Measurements from ENCODE around the gene EXD3.
A peak's percentile ranks its signal among the peaks of the same experiment; 100 is the strongest.
"Not testable (repeated sequence)": the region's sequence is repeated elsewhere in the genome, so short reads cannot be mapped to it uniquely, and the experiment has no call there.

Gene EXD3

DNA sequence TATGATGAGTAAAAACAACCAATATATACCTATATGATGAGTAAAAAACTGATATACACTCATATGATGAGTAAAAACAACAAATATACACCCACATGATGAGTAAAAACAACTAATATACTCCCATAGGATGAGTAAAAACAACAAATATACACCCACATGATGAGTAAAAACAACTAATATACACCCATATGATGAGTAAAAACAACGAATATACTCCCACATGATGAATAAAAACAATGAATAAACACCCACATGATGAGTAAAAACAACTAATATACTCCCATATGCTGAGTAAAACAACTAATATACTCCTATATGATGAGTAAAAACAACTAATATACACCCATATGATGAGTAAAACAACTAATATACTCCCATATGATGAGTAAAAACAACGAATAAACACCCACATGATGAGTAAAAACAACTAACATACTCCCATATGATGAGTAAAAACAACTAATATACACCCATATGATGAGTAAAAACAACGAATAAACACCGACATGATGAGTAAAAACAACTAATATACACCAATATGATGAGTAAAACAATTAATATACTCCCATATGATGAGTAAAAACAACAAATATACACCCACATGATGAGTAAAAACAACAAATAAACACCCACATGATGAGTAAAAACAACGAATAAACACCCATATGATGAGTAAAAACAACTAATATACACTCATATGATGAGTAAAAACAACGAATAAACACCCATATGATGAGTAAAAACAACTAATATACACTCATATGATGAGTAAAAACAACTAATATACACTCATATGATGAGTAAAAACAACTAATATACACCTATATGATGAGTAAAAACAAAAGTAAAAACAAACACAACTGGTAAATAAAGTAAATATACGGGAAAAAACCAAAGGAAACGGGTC, 95.1 kb downstream of the EXD3 start:
- not testable (repeated sequence) for DNase-seq

DNA sequence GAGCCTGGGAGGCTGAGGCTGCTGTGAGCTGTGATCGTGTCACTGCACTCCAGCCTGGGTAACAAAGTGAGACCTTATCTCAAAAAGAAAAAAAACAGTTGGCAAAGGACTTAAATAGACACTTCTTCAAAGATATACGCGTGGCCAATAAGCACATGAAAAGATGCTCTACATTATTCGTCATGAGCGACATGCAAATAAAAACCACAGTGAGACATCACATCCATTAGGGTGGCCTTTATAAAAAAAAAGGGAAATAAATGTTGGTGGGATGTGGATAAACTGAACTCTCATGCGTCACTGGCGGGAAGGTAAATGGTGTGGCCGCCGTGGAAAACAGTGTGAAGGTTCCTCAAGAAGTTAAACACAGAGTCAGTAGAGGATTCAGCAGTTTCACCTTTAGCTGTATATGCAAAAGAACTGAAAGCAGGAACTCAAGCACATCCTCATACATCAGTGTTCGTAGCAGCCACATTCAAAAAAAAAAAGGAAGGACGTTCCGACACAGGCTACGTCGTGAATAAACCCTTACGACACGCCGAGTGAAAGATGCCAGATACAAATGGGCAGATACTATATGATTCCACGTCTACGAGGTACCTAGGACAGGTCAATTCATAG, 96.4 kb downstream of the EXD3 start:
- DNase-seq: no peak

DNA sequence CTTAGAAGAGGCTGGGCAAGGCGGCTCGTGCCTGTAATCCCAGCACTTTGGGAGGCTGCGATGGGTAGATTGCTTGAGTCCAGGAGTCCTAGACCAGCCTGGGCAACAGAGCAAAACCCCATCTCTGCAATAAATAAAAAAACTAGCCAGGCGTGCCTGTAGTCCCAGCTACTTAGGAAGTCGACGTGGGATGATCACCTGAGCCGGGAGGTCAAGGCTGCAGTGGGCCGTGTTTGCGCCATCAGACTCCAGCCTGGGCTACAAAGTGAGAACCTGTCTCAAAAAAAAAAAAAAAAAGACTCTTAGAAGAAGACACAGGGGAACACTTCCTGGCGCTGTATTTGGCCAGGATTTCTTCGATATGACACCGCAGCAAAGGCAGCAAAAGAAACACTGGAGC, 97.2 kb downstream of the EXD3 start:
- DNase-seq: no peak

- no peak for DNase-seq
These were observed 97.8 kb downstream of the EXD3 start for GRCh38 chr9:137325124-137325523.

GRCh38 chr9:137323531-137324331, 99.2 kb downstream of the EXD3 start:
- no peak for DNase-seq

DNA sequence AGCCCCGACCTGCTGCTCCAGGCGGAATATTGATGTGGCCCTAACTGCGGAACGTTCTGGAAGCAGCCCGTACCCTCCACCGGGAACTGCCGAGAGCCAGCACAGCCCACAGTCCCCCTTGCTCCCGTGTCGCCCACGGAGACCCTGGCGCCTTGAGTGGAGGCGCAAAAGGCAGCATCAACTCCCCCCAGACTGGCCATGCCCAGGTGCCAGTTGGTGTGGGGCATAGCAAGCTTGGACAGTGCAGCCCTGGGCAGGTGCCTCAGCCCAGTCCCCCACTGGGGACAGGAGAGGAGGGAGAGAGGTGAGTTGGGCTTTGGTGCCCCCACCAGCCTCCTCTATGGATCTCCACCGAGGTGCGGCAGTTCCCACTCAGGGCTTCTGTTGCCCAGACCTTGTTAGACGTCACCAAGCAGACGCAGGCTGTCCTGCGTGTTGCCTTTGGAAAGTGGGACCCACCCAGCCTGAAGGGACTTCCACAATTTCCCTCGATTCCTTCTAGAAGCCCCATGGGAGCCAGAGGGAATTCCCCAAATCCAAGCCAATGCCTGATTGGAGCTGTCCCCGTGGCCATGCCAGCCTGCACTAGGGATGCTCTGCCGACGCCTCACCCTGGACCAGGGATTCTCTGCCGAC, 101.1 kb downstream of the EXD3 start:
- DNase-seq: no peak

GRCh38 chr9:137320555-137321384, 102.2 kb downstream of the EXD3 start:
- no peak for DNase-seq

- no peak for DNase-seq
These were observed 103.0 kb downstream of the EXD3 start for GRCh38 chr9:137319739-137320551.

- DNase-seq: no peak
These were observed 103.8 kb downstream of the EXD3 start for GRCh38 chr9:137319011-137319738.

DNA sequence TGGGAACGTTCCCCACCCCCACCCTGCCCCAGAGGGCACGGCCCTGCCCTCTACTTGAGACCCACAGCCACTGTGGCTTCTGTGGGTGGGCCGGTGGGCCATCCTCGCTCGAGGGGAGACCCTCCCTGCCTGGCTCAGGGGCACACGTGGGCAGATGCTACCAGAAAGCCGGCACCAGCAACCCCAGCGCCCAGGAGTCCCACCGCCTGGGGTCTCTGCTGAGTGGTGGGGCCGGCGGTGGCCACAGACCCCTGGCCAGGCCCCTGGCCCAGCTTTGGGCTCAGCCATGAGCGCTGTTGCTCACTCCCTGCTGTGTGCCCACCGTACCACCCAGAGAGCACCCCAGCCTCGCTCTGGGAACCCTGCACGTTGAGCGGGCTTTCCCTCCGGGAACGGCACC, 104.4 kb downstream of the EXD3 start:
- no peak for DNase-seq

- no peak for DNase-seq
These were observed 105.0 kb downstream of the EXD3 start for GRCh38 chr9:137317718-137318511.

DNA sequence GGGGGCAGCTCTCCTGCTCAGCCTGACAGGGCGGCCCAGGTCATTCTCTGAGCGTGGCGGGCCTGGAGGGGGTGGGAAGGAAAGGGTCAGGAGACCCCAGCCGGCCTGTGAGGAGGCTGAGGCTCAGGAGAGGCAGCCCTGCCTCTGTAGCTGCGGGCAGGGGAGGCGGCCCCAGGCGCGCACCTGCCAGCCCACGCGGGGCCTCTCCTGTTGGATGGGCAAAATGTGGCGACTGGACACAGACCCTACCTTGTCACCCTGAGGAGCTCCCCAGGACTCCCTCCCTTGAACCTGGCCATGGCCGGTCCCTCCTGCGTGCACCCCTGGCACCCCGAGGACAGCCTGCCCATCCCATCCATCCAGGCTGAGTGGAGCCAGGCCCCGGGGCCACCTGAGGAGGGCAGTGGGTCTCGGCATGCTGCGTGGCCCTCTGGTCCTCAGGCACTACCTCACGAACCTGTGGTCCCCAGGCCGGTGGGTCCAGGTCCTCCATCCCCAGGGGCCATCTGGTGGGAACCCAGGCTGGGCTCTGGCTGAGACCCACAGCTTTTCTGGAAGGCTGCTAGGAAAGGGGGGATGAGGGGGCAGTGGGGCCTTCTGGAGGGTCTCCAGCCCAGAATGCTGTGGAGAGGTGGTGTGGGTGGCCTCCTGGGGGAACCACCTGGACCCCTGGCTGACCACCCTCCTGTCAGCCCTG, 105.8 kb downstream of the EXD3 start:
- DNase-seq: no peak

DNA sequence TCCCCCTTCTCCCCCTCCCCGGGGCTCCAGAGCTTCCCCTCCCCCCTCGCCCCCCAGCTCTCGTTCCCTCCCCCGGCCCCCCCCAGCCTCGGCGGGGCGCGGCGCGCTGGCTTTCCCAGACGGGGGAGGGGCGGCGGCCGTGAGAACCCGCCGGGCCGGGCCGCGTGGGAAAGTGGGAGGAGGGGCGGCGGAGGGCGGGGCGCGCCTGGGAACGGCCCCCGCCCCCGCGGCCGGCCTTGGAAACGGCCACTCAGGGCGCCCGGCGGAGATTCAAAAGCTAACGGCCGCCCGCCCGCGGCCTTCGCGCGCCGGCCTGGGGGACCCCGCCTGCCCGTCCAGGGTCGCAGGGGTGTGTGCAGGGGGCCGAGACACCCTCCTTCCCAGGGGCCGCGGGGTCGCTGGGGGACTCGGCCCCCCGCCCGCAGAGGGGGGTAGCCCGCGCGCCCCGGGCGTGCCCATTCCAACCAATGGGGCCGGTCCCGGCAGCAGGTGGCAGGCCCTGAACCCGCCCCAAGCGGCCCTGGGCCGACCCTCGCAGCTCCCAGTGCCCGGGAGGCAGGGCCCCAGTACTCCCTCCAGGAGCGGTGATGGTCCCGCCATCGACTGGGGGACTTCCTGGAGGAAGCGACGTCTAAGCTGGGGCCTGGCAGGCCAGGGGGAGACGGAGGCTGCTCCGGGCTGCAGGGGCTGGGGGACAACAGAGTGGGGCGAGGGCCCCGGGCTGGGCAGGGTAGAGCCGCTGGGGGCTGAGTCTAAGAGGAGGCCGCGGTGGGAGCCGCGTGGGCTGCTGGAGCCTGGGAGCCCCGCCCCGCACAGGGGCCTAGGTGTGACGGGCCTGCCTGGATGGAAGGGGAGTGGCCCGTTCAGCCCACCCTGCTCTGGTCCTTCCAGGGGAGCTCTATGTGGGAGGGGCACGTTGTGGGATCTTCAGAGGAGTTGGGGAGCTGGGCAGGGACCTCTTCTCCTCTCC, 106.7 kb downstream of the EXD3 start:
- peak; percentile 57 for DNase-seq

GRCh38 chr9:137315581-137316011, 107.4 kb downstream of the EXD3 start:
- no peak for DNase-seq

- no peak for DNase-seq
These were observed 108.1 kb downstream of the EXD3 start for GRCh38 chr9:137314561-137315560.

DNA sequence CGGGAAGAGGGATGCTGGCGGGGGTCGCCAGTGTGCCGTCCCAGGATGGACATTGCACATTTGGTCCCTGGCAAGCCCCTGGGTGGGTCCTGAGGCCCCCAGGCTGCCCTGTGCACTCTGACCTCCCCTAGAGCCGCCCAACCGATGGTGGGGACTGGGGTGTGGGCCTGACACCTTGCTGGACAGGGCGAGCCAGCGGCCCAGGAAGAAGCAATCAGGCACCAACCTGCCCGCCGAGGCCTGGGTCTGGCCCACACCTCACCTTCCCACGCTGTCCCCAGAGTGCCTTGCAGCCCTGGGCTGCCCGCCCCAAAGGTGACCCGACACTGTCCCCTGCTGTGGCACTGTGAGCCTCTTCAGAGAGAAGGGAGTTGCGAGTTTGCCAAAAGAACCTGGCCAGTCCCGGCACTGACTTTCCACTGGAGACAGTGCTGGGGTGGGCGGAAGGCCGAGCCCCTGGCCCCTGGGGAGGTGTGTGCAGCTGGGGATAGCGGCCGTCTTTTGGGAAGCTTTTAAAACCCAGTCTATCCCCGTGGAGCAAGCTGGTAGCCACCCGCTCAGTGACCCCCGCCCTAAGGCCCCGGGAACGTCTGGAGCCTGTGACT, 108.9 kb downstream of the EXD3 start:
- DNase-seq: no peak

Measured in NCI-H226 (cell line).